Stromal cell of bone marrow (primary cell): ENCODE measurements around the gene TMX1.

ENCODE experiments used
- DNase-seq: peaks from one replicate; pipeline ENCODE4 v3.0.0-alpha.2; 2012; ENCODE audit warnings: low read depth

Gene TMX1

GRCh38 chr14:51293149-51293911, 53.3 kb downstream of the TMX1 start:
- no peak for DNase-seq

GRCh38 chr14:51293912-51294389, 53.9 kb downstream of the TMX1 start:
- DNase-seq: no peak

- no peak for DNase-seq
These were observed 55.0 kb downstream of the TMX1 start for GRCh38 chr14:51294951-51295525.

GRCh38 chr14:51295646-51296263, 55.7 kb downstream of the TMX1 start:
- DNase-seq: no peak

GRCh38 chr14:51297066-51297465, 57.0 kb downstream of the TMX1 start:
- no peak for DNase-seq

- DNase-seq: no peak
These were observed 58.8 kb downstream of the TMX1 start for GRCh38 chr14:51298895-51299294.

- no peak for DNase-seq
These were observed 62.4 kb downstream of the TMX1 start for GRCh38 chr14:51302295-51303030.

GRCh38 chr14:51304438-51304837, 64.4 kb downstream of the TMX1 start:
- DNase-seq: peak; percentile 53

- DNase-seq: peak; percentile 84
These were observed 64.9 kb downstream of the TMX1 start for GRCh38 chr14:51304941-51305340.

GRCh38 chr14:51305751-51306150, 65.7 kb downstream of the TMX1 start:
- DNase-seq: no peak
